SU-DHL-6 (cell line): ENCODE results near the gene RABEPK.

Source experiments
- EZH2phosphoT487 ChIP-seq: fragments of 200-600 bp; sonication (generic), shearing (Covaris generic); conservative IDR thresholded peaks from 2 replicates; pipeline ENCODE4 v1.6.1; 2018; ENCODE audit warnings: mild to moderate bottlenecking, antibody characterized with exemption, low read length, moderate library complexity, mixed read lengths
- TF ChIP-seq, protein P1 (sequence below): fragments of 200-600 bp; sonication (generic); IDR thresholded peaks from one replicate; pipeline ENCODE4 v1.5.1; 2017; ENCODE audit warnings: antibody characterized with exemption, mild to moderate bottlenecking, low read length, moderate library complexity; ENCODE audit not compliant: insufficient read depth, poor library complexity, severe bottlenecking

DNA sequence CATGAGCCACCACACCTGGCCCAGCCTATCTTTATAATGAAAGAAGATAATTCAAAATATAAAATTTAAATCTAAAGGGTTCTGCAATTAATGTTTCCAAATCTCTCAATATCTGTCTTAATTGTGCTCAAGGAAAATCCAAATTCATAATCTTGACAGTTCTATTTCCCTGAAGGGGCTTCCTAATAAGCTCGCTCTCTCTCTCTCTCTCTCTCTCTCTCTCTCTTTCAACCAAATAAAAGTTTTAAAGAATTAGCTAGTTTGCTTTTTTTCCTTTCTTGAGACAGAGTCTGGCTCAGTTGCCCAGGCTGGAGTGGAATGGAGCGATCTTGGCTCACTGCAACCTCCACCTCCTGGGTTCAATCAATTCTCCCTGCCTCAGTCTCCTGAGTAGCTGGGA lies 43.8 kb upstream of the RABEPK start:
- TF ChIP-seq, protein P1, sequence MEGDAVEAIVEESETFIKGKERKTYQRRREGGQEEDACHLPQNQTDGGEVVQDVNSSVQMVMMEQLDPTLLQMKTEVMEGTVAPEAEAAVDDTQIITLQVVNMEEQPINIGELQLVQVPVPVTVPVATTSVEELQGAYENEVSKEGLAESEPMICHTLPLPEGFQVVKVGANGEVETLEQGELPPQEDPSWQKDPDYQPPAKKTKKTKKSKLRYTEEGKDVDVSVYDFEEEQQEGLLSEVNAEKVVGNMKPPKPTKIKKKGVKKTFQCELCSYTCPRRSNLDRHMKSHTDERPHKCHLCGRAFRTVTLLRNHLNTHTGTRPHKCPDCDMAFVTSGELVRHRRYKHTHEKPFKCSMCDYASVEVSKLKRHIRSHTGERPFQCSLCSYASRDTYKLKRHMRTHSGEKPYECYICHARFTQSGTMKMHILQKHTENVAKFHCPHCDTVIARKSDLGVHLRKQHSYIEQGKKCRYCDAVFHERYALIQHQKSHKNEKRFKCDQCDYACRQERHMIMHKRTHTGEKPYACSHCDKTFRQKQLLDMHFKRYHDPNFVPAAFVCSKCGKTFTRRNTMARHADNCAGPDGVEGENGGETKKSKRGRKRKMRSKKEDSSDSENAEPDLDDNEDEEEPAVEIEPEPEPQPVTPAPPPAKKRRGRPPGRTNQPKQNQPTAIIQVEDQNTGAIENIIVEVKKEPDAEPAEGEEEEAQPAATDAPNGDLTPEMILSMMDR = no peak
- TF ChIP-seq EZH2phosphoT487 = no peak
